ENCODE results near the gene TARM1.

Gene TARM1

GRCh38 chr19:54023191-54023590 is 58.0 kb downstream of the TARM1 start:
- DNase-seq (ENCODE audit: low spot score) = no peak
- in situ Hi-C loops (cut with MboI; ENCODE audit: low sequenced_read_pairs, unreplicated experiment) = loop anchor here (10.0 kb wide), 1 partner anchor 178 kb away; no protein-coding TSS in a partner anchor
- no peak for TF ChIP-seq CTCF (IDR thresholded peaks at IDR 0.05; ENCODE audit: borderline replicate concordance, control extremely low read depth, extremely low read depth, insufficient read depth, missing control alignments)

- in situ Hi-C loops (cut with MboI; ENCODE audit: low sequenced_read_pairs, unreplicated experiment) = loop anchor here (10.0 kb wide), 1 partner anchor 177 kb away; no protein-coding TSS in a partner anchor
- no peak for TF ChIP-seq CTCF (IDR thresholded peaks at IDR 0.05; ENCODE audit: borderline replicate concordance, control extremely low read depth, extremely low read depth, insufficient read depth, missing control alignments)
- no peak for DNase-seq (ENCODE audit: low spot score)
Measured at GRCh38 chr19:54021932-54022331, 59.2 kb downstream of the TARM1 start.

GRCh38 chr19:54021363-54021762 is 59.8 kb downstream of the TARM1 start:
- in situ Hi-C loops (cut with MboI; ENCODE audit: low sequenced_read_pairs, unreplicated experiment) = loop anchor here (10.0 kb wide), 1 partner anchor 177 kb away; no protein-coding TSS in a partner anchor
- DNase-seq (ENCODE audit: low spot score) = no peak
- TF ChIP-seq CTCF (IDR thresholded peaks at IDR 0.05; ENCODE audit: borderline replicate concordance, control extremely low read depth, extremely low read depth, insufficient read depth, missing control alignments) = no peak

Data from GM13976 (cell line).